ENCODE results near the gene PSENEN.
"Not testable (repeated sequence)": the region's sequence is repeated elsewhere in the genome, so short reads cannot be mapped to it uniquely, and the experiment has no call there.

PSENEN gene

GRCh38 chr19:35767288-35768081 is 22.0 kb downstream of the PSENEN start:
- DNase-seq (ENCODE audit: low spot score), result peak; percentile 44
- in situ Hi-C loops (cut with MboI; ENCODE audit: low sequenced_read_pairs, unreplicated experiment), result no loop called here
- TF ChIP-seq CTCF (IDR thresholded peaks at IDR 0.05; ENCODE audit: borderline replicate concordance, control extremely low read depth, extremely low read depth, insufficient read depth, missing control alignments), result no peak

GRCh38 chr19:35768082-35768421 is 22.6 kb downstream of the PSENEN start:
- in situ Hi-C loops (cut with MboI; ENCODE audit: low sequenced_read_pairs, unreplicated experiment), result no loop called here
- TF ChIP-seq CTCF (IDR thresholded peaks at IDR 0.05; ENCODE audit: borderline replicate concordance, control extremely low read depth, extremely low read depth, insufficient read depth, missing control alignments), result no peak

GRCh38 chr19:35772362-35772761 is 26.9 kb downstream of the PSENEN start:
- in situ Hi-C loops (cut with MboI; ENCODE audit: low sequenced_read_pairs, unreplicated experiment); DNase-seq (ENCODE audit: low spot score): not testable (repeated sequence)

More at GRCh38 chr19:35768082-35768421, 22.6 kb downstream of the PSENEN start:
- DNase-seq (ENCODE audit: low spot score), result no peak

DNA sequence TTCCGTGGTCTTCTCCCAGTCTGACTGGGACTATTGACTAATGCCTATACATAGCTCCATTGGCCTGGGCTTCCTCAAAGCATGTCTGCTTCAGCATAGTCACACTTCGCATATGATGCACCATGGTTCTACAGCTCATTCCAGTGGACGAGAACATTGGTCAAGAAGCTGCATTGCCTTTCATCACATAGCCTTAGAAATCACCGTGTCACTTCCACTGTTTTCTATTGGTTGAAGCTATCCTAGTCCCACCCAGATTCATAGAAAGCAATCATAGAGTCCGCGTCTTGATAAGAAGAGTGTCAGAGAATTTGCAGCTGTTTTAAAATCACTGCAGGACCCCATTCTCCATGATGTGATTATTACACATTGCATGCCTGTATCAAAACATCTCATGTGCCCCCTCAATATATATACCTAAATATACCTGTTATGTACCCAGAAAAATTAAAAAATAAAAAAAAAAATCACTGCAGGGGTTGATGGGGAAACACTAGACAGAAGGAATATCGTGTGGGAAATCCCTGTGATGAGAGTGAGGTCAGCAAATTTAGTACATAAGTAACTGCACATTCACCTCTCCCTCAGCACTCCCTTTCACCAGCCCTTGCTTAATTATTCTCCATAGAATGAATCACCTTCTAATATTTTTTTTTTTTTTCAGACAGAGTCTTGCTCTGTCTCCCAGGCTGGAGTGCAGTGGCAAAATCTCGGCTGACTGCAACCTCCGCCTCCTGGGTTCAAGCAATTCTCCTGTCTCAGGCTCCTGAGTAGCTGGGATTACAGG is 27.8 kb downstream of the PSENEN start:
- TF ChIP-seq CTCF (IDR thresholded peaks at IDR 0.05; ENCODE audit: borderline replicate concordance, control extremely low read depth, extremely low read depth, insufficient read depth, missing control alignments), result no peak
- in situ Hi-C loops (cut with MboI; ENCODE audit: low sequenced_read_pairs, unreplicated experiment), result no loop called here
- DNase-seq (ENCODE audit: low spot score), result no peak

GRCh38 chr19:35774274-35775045 is 29.0 kb downstream of the PSENEN start:
- in situ Hi-C loops (cut with MboI; ENCODE audit: low sequenced_read_pairs, unreplicated experiment), result no loop called here
- no peak for DNase-seq (ENCODE audit: low spot score)
- TF ChIP-seq CTCF (IDR thresholded peaks at IDR 0.05; ENCODE audit: borderline replicate concordance, control extremely low read depth, extremely low read depth, insufficient read depth, missing control alignments), result no peak

DNA sequence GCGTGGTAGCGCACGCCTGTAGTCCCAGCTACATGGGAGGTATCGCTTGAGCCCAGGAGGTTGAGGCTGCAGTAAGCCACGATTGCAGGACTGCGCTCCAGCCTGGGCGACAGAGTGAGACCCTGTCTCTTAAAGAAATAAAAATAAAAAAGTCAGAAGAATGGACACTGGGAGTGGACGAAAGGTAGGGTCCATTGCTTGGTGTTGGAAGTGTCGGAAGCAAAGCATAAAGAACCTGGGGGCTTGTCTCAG is 29.5 kb downstream of the PSENEN start:
- no peak for TF ChIP-seq CTCF (IDR thresholded peaks at IDR 0.05; ENCODE audit: borderline replicate concordance, control extremely low read depth, extremely low read depth, insufficient read depth, missing control alignments)
- in situ Hi-C loops (cut with MboI; ENCODE audit: low sequenced_read_pairs, unreplicated experiment), result no loop called here
- DNase-seq (ENCODE audit: low spot score), result no peak
